ENCODE measurements around the gene KRTAP17-1.
"Not testable (repeated sequence)": the region's sequence is repeated elsewhere in the genome, so short reads cannot be mapped to it uniquely, and the experiment has no call there.

Gene KRTAP17-1

GRCh38 chr17:41271858-41272257 lies 43.7 kb downstream of the KRTAP17-1 start:
- Histone ChIP-seq H3K9me3 (ENCODE audit: control extremely low read depth in 1 of 5, control insufficient read depth in 4 of 5, insufficient read depth in 2 of 5, low read depth in 1 of 5, low read length in 4 of 5) (no peaks in the 10 kb centered on the region), H3K4me3 (ENCODE audit: control insufficient read depth in 1 of 7, extremely low read depth in 1 of 7, insufficient read depth in 4 of 7, low read depth in 2 of 7, low read length in 6 of 7) (no peak overlapping the region), H3K4me1 (ENCODE audit: control extremely low read depth in 1 of 4, control insufficient read depth in 4 of 4, insufficient read depth in 4 of 4, low read length in 3 of 4) (no peaks in the 10 kb centered on the region), H3K27ac (ENCODE audit: insufficient read depth in 1 of 2, low read depth in 1 of 2, low read length in 2 of 2, poor library complexity in 1 of 2, severe bottlenecking in 2 of 2) (no peak overlapping the region), H3K27me3 (replicated peaks in 2 of 5; ENCODE audit: control insufficient read depth in 4 of 5, insufficient read depth in 5 of 5, low read length in 4 of 5) (peaks cover 0 to 3% (median 0%) of the 10 kb centered on the region in 5 experiments), H3K36me3 (ENCODE audit: control insufficient read depth in 4 of 4, insufficient read depth in 4 of 4, low read length in 3 of 4) (no peaks in the 10 kb centered on the region)
- ChIA-PET CTCF (no interaction called here), POLR2A (no interaction called here)
- WGBS (ENCODE audit: insufficient coverage): no CpG with 5 or more reads among the region's 1 CpG
- DNase-seq: no peak

- H3K4me3 ChIP-seq (ENCODE audit: control insufficient read depth in 1 of 7, extremely low read depth in 1 of 7, insufficient read depth in 4 of 7, low read depth in 2 of 7, low read length in 6 of 7); H3K4me1 ChIP-seq (ENCODE audit: control extremely low read depth in 1 of 4, control insufficient read depth in 4 of 4, insufficient read depth in 4 of 4, low read length in 3 of 4); H3K36me3 ChIP-seq (ENCODE audit: control insufficient read depth in 4 of 4, insufficient read depth in 4 of 4, low read length in 3 of 4); CTCF ChIA-PET; H3K27me3 ChIP-seq (replicated peaks in 2 of 5; ENCODE audit: control insufficient read depth in 4 of 5, insufficient read depth in 5 of 5, low read length in 4 of 5); POLR2A ChIA-PET; H3K27ac ChIP-seq (ENCODE audit: insufficient read depth in 1 of 2, low read depth in 1 of 2, low read length in 2 of 2, poor library complexity in 1 of 2, severe bottlenecking in 2 of 2); DNase-seq; H3K9me3 ChIP-seq (ENCODE audit: control extremely low read depth in 1 of 5, control insufficient read depth in 4 of 5, insufficient read depth in 2 of 5, low read depth in 1 of 5, low read length in 4 of 5): not testable (repeated sequence)
- WGBS (ENCODE audit: insufficient coverage): no CpG with 5 or more reads among the region's 1 CpG
Measured at GRCh38 chr17:41271323-41271722, 44.2 kb downstream of the KRTAP17-1 start.

- H3K36me3 ChIP-seq (ENCODE audit: control insufficient read depth in 4 of 4, insufficient read depth in 4 of 4, low read length in 3 of 4): no peaks in the 10 kb centered on the region
- H3K9me3 ChIP-seq (ENCODE audit: control extremely low read depth in 1 of 5, control insufficient read depth in 4 of 5, insufficient read depth in 2 of 5, low read depth in 1 of 5, low read length in 4 of 5): no peaks in the 10 kb centered on the region
- CTCF ChIA-PET: no interaction called here
- no peak overlapping the region for H3K4me3 ChIP-seq (ENCODE audit: control insufficient read depth in 1 of 7, extremely low read depth in 1 of 7, insufficient read depth in 4 of 7, low read depth in 2 of 7, low read length in 6 of 7)
- H3K27me3 ChIP-seq (replicated peaks in 2 of 5; ENCODE audit: control insufficient read depth in 4 of 5, insufficient read depth in 5 of 5, low read length in 4 of 5): peaks cover 0 to 5% (median 0%) of the 10 kb centered on the region in 5 experiments
- POLR2A ChIA-PET: no interaction called here
- H3K4me1 ChIP-seq (ENCODE audit: control extremely low read depth in 1 of 4, control insufficient read depth in 4 of 4, insufficient read depth in 4 of 4, low read length in 3 of 4): no peaks in the 10 kb centered on the region
- H3K27ac ChIP-seq (ENCODE audit: insufficient read depth in 1 of 2, low read depth in 1 of 2, low read length in 2 of 2, poor library complexity in 1 of 2, severe bottlenecking in 2 of 2): no peak overlapping the region
- no CpG with 5 or more reads among the region's 3 CpGs for WGBS (ENCODE audit: insufficient coverage)
- no peak for DNase-seq
Measured at GRCh38 chr17:41267711-41268110, 47.8 kb downstream of the KRTAP17-1 start.

GRCh38 chr17:41265078-41265477 lies 50.4 kb downstream of the KRTAP17-1 start, which contains the start of gene KRTAP9-6:
TSS of gene KRTAP9-6 (plus strand) at chr17:41265378. CDS start at chr17:41265378, 0 bp downstream.
- POLR2A ChIA-PET: no interaction called here
- Histone ChIP-seq H3K4me3 (ENCODE audit: control insufficient read depth in 1 of 7, extremely low read depth in 1 of 7, insufficient read depth in 4 of 7, low read depth in 2 of 7, low read length in 6 of 7) (no peak within 1 kb of the TSS), H3K4me1 (ENCODE audit: control extremely low read depth in 1 of 4, control insufficient read depth in 4 of 4, insufficient read depth in 4 of 4, low read length in 3 of 4) (no peaks in the 10 kb centered on the region), H3K27me3 (replicated peaks in 2 of 5; ENCODE audit: control insufficient read depth in 4 of 5, insufficient read depth in 5 of 5, low read length in 4 of 5) (peaks cover 0 to 5% (median 0%) of the 10 kb centered on the region in 5 experiments), H3K36me3 (ENCODE audit: control insufficient read depth in 4 of 4, insufficient read depth in 4 of 4, low read length in 3 of 4) (no peaks in the 10 kb centered on the region), H3K27ac (ENCODE audit: insufficient read depth in 1 of 2, low read depth in 1 of 2, low read length in 2 of 2, poor library complexity in 1 of 2, severe bottlenecking in 2 of 2) (no peak within 1 kb of the TSS), H3K9me3 (ENCODE audit: control extremely low read depth in 1 of 5, control insufficient read depth in 4 of 5, insufficient read depth in 2 of 5, low read depth in 1 of 5, low read length in 4 of 5) (no peaks in the 10 kb centered on the region)
- no CpG with 5 or more reads among the region's 2 CpGs for WGBS (ENCODE audit: insufficient coverage)
- CTCF ChIA-PET: interaction anchor here (0.6 kb wide), 1 partner anchor 66 kb away, joined by 3 read pairs; no protein-coding TSS in a partner anchor
- DNase-seq: no peak
